WTC11 (cell line): Measurements from ENCODE around the gene ZFR2. TPM values are rescaled to one million over a fixed set of nuclear protein-coding genes. Genes with fewer than 3 reads are reported as not detected.

Experiments
- ARID4B ChIP-seq: sonication (generic); formaldehyde crosslinking; IDR thresholded peaks from 2 replicates; pipeline ENCODE4 v1.8.0; 2023; ENCODE audit warnings: missing genetic modification reagents, mild to moderate bottlenecking, borderline replicate concordance
- ATF1 ChIP-seq: sonication (generic); formaldehyde crosslinking; IDR thresholded peaks from 2 replicates; pipeline ENCODE4 v1.8.1; 2023; ENCODE audit warnings: mild to moderate bottlenecking, moderate library complexity, missing genetic modification reagents
- CBFB ChIP-seq: sonication (generic); formaldehyde crosslinking; IDR thresholded peaks from 2 replicates; pipeline ENCODE4 v1.8.1; 2022; ENCODE audit warnings: mild to moderate bottlenecking, low read depth, missing genetic modification reagents
- CREB1 ChIP-seq: sonication (generic); formaldehyde crosslinking; IDR thresholded peaks from 2 replicates; pipeline ENCODE4 v1.8.0; 2023; ENCODE audit warnings: mild to moderate bottlenecking, missing genetic modification reagents
- CTCF ChIP-seq: fragments of 200-600 bp; IDR thresholded peaks from 2 replicates; pipeline ENCODE4 v1.8.0; 2022; ENCODE audit warnings: antibody characterized with exemption
- ELF4 ChIP-seq: sonication (generic); formaldehyde crosslinking; IDR thresholded peaks from 2 replicates; pipeline ENCODE4 v1.8.1; 2022; ENCODE audit warnings: low read depth, mild to moderate bottlenecking, moderate library complexity, missing genetic modification reagents
- EMX1 ChIP-seq: fragments of 250-450 bp; sonication (Bioruptor Pico); IDR thresholded peaks from 2 replicates; pipeline ENCODE4 v1.8.0; 2021; ENCODE audit warnings: mild to moderate bottlenecking
- ESRRA ChIP-seq: sonication (generic); formaldehyde crosslinking; IDR thresholded peaks from 2 replicates; pipeline ENCODE4 v1.8.1; 2022; ENCODE audit warnings: mild to moderate bottlenecking, missing genetic modification reagents, borderline replicate concordance
- ETV6 ChIP-seq: sonication (generic); formaldehyde crosslinking; IDR thresholded peaks from 2 replicates; pipeline ENCODE4 v1.8.1; 2022; ENCODE audit warnings: mild to moderate bottlenecking, missing genetic modification reagents
- IRF2 ChIP-seq: sonication (generic); formaldehyde crosslinking; IDR thresholded peaks from 2 replicates; pipeline ENCODE4 v1.8.0; 2022; ENCODE audit warnings: low read depth, missing genetic modification reagents, borderline replicate concordance
- JAZF1 ChIP-seq: fragments of 250-450 bp; sonication (Bioruptor Pico); IDR thresholded peaks from 2 replicates; pipeline ENCODE4 v1.9.0; 2021; ENCODE audit warnings: moderate library complexity, mild to moderate bottlenecking, inconsistent platforms
- JUN ChIP-seq: sonication (generic); formaldehyde crosslinking; IDR thresholded peaks from 2 replicates; pipeline ENCODE4 v1.8.0; 2023; ENCODE audit warnings: mild to moderate bottlenecking, missing genetic modification reagents
- MXD4 ChIP-seq: fragments of 250-450 bp; sonication (Bioruptor Pico); IDR thresholded peaks from 2 replicates; pipeline ENCODE4 v1.8.0; 2021; ENCODE audit warnings: mild to moderate bottlenecking, moderate library complexity, borderline replicate concordance
- NR2C2 ChIP-seq: sonication (generic); formaldehyde crosslinking; IDR thresholded peaks from 2 replicates; pipeline ENCODE4 v1.8.0; 2022; ENCODE audit warnings: mild to moderate bottlenecking, missing genetic modification reagents
- RELA ChIP-seq: sonication (generic); formaldehyde crosslinking; IDR thresholded peaks from 2 replicates; pipeline ENCODE4 v1.8.1; 2022; ENCODE audit warnings: missing genetic modification reagents, mild to moderate bottlenecking, borderline replicate concordance
- RORB ChIP-seq: fragments of 250-450 bp; sonication (Bioruptor Pico); IDR thresholded peaks from 2 replicates; pipeline ENCODE4 v1.9.0; 2021; ENCODE audit warnings: mild to moderate bottlenecking
- SMAD4 ChIP-seq: sonication (generic); formaldehyde crosslinking; IDR thresholded peaks from 2 replicates; pipeline ENCODE4 v1.8.0; 2022; ENCODE audit warnings: mild to moderate bottlenecking, missing genetic modification reagents
- TEAD4 ChIP-seq: sonication (generic); formaldehyde crosslinking; IDR thresholded peaks from 2 replicates; pipeline ENCODE4 v1.8.0; 2022; ENCODE audit warnings: mild to moderate bottlenecking, missing genetic modification reagents
- TP53 ChIP-seq: sonication (generic); formaldehyde crosslinking; IDR thresholded peaks from 2 replicates; pipeline ENCODE4 v1.8.1; 2023; ENCODE audit warnings: mild to moderate bottlenecking, missing genetic modification reagents
- ZNF219 ChIP-seq: sonication (generic); formaldehyde crosslinking; IDR thresholded peaks from 2 replicates; pipeline ENCODE4 v1.8.0; 2023; ENCODE audit warnings: missing genetic modification reagents, mild to moderate bottlenecking, borderline replicate concordance
- ZNF232 ChIP-seq: sonication (generic); formaldehyde crosslinking; IDR thresholded peaks from 2 replicates; pipeline ENCODE4 v1.8.0; 2022; ENCODE audit warnings: mild to moderate bottlenecking, missing genetic modification reagents
- ZNF263 ChIP-seq: sonication (generic); formaldehyde crosslinking; IDR thresholded peaks from 2 replicates; pipeline ENCODE4 v1.8.1; 2022; ENCODE audit warnings: low read depth, mild to moderate bottlenecking, moderate library complexity, missing genetic modification reagents
- ZNF425 ChIP-seq: fragments of 250-450 bp; sonication (Bioruptor Pico); conservative IDR thresholded peaks from 2 replicates; pipeline ENCODE4 v1.9.0; 2021; ENCODE audit warnings: mild to moderate bottlenecking
- ZNF532 ChIP-seq: fragments of 250-450 bp; sonication (Bioruptor Pico); IDR thresholded peaks from 2 replicates; pipeline ENCODE4 v1.9.0; 2021; ENCODE audit warnings: mild to moderate bottlenecking, borderline replicate concordance
- ZNF671 ChIP-seq: fragments of 250-450 bp; sonication (Bioruptor Pico); IDR thresholded peaks from 2 replicates; pipeline ENCODE4 v1.8.0; 2021; ENCODE audit warnings: mild to moderate bottlenecking
- total RNA-seq: library from RNA; stranded (reverse); gene quantifications from 3 replicates; pipeline ENCODE4 v1.2.3, GENCODE V29; 2021
- TF ChIP-seq, protein P1 (sequence below): fragments of 250-450 bp; sonication (Bioruptor Pico); IDR thresholded peaks from 2 replicates; pipeline ENCODE4 v2.1.2; 2022; ENCODE audit warnings: mild to moderate bottlenecking, moderate library complexity

The ZFR2 gene
- total RNA-seq, 1 experiment from 2014 or later = 17.5 TPM

DNA sequence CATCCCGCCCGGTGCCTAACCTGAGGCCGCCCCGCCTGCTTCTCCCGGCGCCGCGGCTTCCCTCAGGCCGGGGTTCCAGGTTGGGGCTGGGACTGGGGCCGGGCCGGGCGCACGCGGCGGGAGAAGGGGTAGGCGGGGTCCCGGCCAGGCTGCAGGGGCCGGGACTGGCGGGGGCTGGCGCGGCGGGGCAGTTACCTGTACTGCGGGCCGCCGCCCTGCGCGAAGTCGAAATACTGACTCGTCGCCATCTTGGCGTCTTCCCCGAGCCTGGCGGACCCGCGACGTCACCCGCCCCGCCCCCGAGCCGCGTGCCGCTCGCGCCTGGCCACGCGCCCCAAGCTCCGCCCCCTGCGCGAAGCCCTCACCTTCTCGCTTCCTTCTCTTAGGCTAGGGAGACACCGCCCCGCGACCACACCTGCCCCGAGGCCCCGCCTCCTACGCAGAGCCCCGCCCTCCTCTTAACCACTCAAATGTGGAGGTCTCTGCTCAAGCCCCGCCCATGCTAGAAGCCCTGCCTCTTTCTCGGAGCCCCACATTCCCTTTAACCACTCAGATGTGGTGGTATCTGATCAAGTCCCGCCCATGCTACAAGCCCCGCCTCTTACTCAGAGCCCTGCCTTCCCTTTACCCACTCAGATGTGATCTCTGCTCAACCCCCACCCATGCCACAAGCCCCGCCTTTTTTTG lies at the start of gene ZFR2 (continued):
- TF ChIP-seq ZNF425 (no peak), RORB (no peak), IRF2 (CRISPR knock-in tag) (peak; percentile 98), NR2C2 (CRISPR knock-in tag) (peak; percentile 96), CTCF (no peak), ZNF232 (CRISPR knock-in tag) (peak; percentile 100), ESRRA (CRISPR knock-in tag) (peak; percentile 100), EMX1 (no peak), SMAD4 (CRISPR knock-in tag) (peak; percentile 98), ZNF219 (CRISPR knock-in tag) (peak; percentile 98), ZNF532 (CRISPR knock-in tag) (no peak), ZNF263 (CRISPR knock-in tag) (peak; percentile 89), RELA (CRISPR knock-in tag) (peak; percentile 100), ELF4 (CRISPR knock-in tag) (peak; percentile 99), ARID4B (peak; percentile 99), ZNF671 (no peak), CBFB (CRISPR knock-in tag) (peak; percentile 100), JAZF1 (no peak), ATF1 (peak; percentile 99), JUN (CRISPR knock-in tag) (peak; percentile 99), TP53 (peak; percentile 100), MXD4 (CRISPR knock-in tag) (no peak), TEAD4 (CRISPR knock-in tag) (peak; percentile 98), CREB1 (CRISPR knock-in tag) (peak; percentile 99), ETV6 (CRISPR knock-in tag) (peak; percentile 100)
- TF ChIP-seq, protein P1, sequence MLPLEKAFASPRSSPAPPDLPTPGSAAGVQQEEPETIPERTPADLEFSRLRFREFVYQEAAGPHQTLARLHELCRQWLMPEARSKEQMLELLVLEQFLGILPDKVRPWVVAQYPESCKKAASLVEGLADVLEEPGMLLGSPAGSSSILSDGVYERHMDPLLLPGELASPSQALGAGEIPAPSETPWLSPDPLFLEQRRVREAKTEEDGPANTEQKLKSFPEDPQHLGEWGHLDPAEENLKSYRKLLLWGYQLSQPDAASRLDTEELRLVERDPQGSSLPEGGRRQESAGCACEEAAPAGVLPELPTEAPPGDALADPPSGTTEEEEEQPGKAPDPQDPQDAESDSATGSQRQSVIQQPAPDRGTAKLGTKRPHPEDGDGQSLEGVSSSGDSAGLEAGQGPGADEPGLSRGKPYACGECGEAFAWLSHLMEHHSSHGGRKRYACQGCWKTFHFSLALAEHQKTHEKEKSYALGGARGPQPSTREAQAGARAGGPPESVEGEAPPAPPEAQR (CRISPR knock-in tag) = no peak
